GM03348 (cell line): ENCODE measurements around the gene SLC4A4.
"Not testable (repeated sequence)": the region's sequence is repeated elsewhere in the genome, so short reads cannot be mapped to it uniquely, and the experiment has no call there.

ENCODE experiments used
- DNase-seq: peaks from one replicate; pipeline ENCODE4 v3.0.0; 2012; ENCODE audit warnings: low spot score

Gene SLC4A4

DNA sequence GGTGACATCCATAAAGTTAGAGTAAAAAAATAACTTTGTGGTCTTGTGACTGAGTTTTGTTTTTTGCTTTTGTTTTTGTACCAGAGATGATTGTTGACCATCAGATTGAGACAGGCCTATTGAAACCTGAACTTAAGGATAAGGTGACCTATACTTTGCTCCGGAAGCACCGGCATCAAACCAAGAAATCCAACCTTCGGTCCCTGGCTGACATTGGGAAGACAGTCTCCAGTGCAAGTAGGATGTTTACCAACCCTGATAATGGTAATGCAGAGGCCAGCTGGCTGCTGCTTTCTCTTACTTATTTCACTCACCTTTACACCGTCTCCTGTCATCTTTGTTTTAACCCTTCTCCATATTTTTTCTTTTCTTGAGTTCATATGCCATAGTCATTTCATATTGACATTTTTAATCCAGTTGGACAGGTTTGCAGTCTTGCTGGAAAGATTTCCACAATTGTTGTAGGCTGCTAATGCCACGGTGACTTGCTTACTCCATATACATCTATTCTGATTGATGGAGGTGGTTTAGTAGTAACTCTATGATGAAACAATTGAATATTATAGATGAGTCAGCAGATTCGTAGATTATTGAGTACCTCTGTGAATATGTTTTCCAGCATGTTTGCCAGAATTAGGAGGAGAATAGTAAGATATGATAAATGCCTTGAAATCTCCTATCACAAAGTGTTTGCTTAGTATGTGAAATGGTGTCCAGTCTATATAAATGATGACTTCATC, 18.3 kb downstream of the SLC4A4 start:
- no peak for DNase-seq

DNA sequence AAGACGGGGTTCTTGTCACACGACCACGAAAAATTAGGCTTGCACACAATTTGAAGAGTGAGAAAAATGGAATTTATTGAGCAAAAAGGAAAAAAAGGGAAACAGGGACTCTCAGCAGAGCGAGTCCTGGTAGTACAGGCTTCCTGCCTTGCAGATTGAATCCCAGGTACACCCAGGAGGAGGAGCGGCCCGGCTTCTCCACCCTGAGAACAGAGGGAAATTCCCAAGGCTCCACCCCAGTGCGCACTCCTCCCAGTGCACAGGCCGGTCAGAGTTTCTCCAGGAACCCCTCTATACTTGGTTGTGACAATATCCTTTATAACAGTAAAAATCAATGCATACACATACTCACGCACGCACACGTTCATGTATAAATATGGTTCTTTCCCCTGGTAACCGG, 22.0 kb downstream of the SLC4A4 start:
- DNase-seq: no peak

DNA sequence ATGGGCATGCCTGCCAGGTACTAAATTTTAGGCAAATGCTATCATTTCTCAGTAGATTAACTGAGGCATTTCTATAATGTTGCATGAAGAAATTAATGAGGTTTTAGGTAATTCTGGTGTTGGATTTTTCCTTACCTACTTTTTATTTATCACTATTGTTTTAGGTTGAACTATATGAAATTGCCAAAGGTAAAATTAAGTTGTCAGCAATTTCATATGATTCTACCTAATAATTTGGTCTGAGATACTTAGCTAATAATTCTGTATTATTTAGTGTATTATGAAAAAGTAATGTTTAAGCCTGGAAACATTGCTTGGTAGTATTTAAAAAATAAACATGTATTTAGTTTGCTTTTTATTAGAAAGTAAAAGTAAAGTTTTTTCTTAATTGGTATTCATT, 22.7 kb downstream of the SLC4A4 start:
- no peak for DNase-seq

DNA sequence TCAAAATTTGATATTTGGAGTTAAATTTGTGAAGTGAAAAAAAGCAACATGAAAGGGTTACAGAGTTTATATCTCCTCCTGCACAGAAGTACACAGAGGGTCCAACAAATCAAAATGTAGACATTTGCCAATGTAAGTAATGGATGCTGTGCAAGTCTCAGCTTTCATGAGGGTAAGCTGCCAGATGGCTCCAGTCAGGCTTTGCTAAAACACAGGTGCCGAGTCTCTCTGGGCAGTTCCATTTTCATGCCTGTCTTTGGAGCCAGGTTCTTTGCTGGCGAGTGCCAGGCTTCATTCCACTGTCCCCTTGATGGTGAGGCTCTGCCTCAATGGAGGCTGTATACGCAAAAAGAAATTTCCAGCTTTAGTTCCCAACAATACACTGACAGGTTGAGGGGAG, 27.9 kb downstream of the SLC4A4 start:
- no peak for DNase-seq

DNA sequence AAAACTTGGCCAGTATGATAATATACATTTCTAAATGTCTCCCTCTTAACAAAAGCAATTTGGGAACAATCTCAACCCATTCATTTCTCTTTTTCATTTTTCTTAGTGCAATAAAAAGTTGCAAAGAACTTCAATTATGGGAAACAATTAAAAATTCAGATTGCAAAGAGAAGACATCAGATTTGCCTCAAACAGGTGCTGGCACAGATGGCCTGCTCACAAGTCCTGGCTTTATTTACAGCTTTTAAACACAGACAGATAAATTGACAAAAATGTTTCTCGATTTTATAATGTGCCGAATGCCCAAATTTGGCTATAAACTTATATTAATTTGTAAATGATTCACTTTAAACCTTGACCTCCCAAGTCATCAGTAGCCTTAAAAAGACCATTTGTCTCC, 28.7 kb downstream of the SLC4A4 start:
- no peak for DNase-seq

DNA sequence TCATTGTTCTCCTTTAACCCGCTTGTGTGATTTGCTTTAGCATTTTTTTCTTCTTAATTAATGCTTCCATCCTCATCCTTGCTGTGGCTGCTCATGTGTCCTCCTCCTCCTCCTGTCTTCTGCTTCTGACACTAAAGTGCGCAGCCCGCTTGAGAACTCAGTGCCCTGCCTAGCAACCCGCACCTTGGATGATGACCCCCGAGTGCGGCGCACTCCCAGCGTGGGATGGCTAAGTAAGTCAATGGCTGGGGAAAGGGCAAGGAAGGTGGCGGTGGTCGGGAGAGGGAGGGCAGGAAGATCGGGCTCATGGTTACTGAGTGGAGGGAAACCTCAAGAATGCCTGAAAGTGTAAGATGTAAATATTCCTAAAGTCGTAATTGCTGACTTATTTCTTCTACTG, 30.1 kb downstream of the SLC4A4 start:
- no peak for DNase-seq

DNA sequence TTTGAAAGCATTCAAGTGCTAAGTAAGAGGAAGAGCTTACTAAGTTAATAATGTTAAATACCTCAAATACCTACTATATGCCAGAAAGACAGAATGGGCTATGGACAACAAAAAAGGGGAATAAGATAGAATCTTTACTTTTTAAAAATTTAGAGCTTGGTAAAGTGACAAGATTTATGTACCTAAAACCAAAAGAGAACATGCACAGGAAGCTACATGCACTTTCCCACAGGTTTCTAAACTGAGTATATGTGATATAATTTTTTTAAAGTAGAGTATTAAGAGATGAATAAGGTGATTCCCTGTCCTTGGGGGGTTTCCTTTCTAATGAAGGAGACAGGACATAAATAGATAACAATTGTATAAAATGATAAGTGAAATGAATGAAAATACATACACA, 30.7 kb downstream of the SLC4A4 start:
- DNase-seq: no peak

DNA sequence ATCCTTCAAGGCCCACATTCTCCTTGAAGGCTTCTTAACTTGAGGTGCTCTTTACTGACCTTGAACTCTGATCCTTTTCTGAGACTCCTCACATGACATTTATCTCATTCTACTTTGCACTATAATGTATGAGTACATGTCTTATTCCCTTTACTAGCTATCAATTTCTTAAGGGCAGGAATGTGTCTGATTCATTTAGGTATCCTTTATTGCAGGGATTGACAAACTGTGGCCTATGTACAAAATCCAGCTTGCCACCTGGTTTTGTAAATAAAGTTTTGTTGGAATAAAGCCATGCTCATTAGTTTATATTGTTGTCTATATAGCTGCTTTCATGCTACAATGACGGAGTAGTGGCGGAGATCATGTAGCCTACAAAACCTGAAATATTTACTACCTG, 36.7 kb downstream of the SLC4A4 start:
- no peak for DNase-seq

DNA sequence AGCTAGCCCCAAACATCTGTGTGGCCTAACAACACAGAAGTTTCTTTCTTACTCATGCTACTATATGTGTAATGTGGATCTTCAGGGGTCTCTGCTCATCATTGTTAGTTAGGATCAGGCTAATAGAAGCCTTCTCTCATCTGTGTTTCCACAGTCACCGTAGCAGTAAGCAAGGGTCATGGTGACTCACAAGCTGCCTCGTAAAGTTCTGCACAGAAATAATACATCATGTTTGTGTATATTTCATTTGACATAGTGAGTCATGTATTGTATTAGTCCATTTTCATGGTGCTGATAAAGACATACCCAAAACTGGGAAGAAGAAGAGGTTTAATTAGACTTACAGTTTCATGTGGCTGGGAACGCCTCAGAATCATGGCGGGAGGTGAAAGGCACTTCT, 38.7 kb downstream of the SLC4A4 start:
- peak; percentile 55 for DNase-seq

DNA sequence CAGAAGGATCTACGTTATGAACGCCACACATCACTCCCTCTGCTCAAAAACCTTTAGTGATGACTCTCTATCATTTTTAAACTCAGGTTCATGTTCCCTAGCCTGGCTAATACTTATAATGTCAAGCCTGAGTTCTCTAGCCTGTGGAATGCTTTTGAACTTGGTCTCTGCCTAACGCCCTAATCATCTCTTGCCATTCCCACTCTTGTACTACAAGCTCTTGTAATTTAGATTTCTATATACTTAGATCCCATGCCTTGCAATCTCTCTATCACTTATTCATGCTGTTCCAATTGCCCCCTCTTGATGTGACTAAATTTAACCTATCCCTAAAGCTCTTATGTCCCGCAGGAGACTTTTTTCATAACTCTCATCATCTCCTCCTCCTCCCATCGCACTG, 40.3 kb downstream of the SLC4A4 start:
- no peak for DNase-seq

DNA sequence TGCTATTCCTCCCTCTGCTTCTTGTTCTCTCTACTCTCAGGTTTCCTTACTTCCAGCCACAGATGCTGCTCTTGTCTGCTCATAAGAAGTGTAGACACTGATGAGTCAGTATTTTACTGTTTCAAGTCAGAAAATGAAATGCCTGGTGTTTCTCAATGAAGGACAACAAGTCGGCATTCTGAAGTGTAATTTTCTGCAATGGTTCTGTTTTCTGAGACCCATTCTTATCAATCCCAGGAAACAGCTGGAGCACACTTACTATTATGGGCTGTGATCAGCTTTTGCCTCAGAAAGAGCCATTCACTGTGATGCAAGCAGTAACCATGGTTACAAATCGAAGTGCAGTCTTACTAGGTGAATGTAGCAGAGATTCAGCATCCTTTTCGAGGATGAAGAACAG, 42.0 kb downstream of the SLC4A4 start:
- peak; percentile 13 for DNase-seq

DNA sequence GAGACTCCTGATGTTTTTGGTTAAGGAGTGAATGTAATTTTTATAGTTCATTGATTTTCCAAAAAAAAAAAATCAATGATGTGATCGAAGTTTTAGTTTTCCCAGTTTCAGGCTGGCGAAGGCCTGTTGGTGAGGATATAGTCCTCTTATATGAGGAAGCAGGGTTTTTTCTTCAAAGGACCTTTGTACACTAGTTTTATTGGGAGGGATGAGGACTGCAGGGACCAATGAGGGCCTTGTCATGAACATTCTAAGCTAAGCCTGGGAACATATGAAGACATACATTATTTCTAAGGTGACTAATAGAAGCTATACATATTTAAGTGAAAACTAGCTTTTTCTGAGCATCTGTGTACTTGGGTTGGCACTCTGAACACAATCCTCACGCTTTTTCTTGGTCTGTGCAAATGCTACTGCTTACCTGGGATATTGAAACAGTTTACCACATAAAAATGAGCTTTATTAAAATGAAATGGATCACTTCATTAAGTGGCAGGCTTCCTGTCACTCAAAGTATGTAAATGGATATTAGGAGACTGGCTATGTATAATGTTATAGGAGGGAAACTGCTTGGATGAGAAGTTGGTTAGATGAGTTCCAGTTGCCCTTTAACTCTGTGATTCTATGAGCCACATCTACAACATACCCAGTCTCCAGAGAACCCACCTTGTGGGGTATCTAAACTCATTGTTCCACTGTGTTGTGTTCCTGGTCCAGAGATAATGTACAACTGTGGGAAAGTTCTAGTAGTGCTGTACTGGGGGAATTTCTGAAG, 43.5 kb downstream of the SLC4A4 start:
- DNase-seq: no peak

DNA sequence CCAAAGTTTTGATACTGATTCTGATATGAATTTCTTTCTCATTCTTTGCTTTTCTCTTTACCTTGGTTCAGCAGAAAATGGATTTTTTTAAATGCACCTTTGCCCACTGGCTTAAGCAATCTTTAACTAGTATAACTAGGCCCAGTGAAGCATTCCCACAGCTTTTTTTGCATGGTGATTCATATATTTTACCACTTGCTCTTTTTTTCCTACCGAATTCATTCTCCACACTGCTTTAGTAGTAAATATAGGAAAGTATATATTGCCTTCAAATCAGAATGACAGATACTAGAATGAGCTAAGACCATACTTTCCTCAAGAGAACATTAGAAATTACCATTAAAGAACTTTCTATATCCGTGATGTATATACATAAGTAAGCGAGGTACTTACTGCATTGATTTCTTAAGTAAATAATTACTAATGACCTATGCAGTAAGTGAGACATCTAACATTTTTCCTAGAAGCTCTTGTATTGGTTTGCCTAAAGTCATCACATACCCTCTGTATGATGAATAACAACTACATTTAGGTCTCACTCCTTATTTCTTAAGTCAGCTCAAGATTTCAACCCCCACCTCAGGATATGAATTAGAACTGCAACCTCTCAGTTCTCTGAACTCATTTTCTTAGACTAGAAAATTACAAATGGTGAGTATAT, 44.2 kb downstream of the SLC4A4 start:
- no peak for DNase-seq

DNA sequence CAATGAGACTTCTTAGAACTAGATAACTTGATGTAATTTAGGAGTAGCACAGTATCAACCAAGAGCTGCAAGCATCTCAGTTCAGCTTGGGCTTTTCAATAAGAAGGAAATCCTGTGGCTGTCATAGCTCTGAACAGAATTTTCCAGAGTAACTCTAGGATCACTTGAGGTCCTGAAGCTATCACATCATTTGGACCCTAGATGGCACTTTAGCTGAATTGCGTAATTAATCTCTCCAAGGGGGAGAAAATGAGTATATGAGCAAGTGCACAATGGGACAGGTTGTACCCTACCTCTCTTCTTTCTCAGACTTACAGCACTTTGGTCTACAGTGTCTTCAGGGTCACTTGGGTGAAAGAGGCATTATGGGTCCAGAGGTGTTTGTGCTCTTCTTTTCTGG, 45.2 kb downstream of the SLC4A4 start:
- no peak for DNase-seq

DNA sequence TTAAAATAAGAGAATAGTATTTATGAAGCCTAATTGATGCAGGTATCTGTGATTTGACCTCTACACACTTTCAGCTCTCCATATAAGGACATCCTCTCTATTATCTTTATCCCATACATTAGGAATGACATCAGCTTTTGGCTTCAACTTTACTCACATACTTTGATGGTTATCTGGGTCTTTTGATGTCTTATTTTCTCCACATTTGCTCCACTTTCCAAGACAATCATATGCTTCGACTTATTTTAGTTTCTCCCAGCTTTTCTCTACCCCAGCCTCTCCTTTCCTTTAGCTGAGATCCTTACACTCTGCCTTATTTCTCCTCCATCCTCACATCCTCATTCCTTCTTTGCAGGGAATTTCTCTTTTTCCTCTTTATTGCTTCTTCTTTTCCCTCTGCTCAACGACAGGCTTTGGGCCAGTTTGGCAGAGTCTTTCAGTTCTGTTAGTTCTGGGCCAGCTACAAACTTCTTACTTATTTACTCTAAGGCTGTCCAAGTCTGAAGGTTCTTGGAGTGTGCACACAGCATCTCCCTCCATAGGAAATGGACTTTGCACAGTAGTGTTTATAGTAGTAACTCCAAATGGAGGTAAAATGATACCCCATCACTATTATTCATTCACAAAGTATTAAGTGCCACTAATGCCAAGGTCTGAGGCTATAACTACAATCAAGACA, 50.5 kb downstream of the SLC4A4 start:
- no peak for DNase-seq

DNA sequence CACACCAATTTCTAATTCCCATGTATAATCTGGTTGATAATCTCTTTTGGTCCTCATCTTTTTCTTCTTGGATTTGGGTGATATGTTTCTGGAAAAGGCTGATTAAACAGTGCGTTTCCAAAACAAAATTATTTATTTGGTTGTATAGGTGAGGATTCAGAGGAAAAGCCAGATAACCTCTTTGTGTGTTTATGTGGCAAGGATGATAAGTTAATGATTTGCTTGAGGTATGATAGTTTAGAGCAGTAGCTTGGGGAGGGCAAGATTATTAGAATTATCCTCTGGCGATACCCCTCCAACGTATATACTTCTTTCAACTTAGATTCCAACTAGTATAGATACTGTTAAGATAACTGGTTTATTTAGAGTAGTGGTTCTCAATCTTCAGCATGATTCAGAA, 53.3 kb downstream of the SLC4A4 start:
- no peak for DNase-seq

DNA sequence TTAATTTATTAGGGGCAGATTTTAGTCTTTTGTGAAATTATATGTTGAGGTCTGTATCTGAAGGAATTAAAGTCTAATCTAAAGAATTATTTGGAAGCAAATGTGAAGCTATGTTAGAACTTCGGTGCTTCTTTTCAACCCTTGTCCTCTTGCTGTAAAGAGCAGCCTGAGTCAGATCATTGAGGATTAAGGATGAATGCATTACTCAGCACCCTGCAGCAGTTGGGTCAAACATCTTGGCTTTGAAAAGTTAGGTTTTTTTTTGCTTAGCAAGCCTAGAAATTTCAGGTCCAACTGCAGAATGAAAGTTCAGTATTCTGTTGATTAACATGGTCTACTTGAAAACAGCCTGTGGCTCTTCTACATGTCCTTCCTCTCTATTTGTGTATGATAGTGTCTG, 57.6 kb downstream of the SLC4A4 start:
- DNase-seq: peak; percentile 57

DNA sequence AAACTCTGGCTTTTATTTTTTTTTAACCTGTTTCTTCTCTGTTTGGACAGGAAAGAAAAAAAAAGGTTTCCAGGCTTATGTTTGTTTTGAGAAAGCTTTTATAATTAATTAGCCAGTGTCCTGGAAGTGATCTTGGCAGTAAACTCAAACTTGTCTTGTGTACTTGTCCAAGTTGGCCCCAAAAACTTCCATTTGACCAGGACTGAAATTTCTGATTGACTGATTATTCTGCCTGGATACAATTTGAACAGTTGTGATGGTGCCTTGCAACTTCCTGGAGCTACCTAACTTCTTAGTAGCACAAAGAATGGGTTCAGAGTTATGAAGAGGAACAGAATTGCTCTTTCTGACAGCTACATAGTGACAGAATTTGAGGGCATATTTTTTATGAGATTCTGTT, 62.0 kb downstream of the SLC4A4 start:
- DNase-seq: no peak

DNA sequence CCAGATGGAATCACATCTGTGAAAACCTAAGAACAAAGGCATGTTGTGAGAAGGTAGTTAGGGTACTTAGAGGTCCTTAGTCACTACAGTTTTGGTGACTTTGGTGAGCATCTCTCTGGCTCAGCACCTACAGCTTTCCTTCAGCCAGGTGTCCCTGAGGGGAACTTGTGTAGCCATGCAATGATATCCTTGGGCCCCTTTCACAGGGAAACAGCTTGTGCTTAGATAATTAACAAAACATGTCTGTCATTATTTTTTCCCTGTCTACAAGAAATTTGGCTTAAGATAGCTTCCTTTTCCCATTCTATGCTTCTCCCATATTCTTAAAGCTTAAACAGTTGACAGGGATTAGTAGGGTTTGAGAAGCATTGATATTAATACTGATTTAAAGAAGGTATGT, 63.8 kb downstream of the SLC4A4 start:
- no peak for DNase-seq

DNA sequence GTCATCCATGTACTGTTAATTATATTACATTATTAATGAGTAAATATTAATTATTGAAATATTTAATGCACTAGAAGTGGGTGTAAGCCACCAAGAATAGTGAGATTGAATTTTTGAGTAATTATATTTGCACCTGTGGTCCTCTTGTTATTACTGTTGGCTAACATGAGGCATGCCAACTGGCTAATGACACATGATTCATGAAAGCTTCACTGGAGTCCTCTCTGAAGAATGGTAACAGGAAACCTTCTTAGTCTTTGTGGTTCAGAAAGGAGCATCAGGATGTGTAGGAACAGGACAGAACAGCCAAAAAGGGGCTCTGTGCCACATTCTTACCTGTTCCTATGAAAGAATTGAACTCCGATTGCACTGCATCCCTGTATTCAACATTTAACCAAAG, 65.2 kb downstream of the SLC4A4 start:
- no peak for DNase-seq

DNA sequence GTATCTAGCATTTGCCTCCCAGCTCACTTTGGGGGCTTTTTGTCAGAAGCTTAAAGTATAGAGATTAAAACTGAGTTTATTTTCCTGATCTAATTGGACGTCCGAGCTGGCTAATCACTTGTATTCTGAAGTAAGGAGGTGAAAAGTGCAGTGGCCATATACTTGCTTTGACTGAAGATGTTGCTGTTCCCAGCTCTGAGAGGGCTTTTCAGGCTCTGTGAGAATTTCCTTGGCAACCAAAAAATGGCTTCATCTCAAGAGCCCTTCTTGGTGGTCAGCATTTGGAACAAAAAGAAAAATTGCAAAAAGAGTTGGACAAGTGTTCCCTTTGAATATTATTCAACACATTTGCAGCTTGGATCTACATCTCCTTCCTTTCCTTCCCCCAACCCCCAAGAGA, 67.0 kb downstream of the SLC4A4 start:
- no peak for DNase-seq

DNA sequence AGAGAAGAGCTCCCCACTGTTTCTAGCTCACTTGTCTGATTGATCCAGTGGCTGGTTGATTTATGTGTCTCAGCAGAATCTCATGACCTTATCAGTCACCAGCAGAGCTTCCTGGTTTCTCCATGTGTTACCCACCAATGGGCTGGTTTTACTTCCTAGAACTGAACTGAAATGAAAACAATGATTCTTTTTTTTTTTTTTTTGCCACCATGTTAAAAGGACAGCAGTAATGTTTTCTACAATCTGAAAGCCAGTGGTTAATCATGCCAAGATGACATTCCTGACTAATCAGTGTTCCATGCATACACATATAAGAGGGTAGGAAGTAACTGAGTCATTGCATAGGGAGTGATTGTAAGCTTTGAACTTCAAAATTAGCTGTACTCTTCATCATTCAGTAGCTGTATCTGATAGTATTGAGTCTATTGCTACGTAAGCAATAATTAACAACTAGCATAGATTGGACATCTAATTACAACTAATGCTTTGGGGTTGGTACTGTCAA, 67.7 kb downstream of the SLC4A4 start:
- DNase-seq: peak; percentile 18

DNA sequence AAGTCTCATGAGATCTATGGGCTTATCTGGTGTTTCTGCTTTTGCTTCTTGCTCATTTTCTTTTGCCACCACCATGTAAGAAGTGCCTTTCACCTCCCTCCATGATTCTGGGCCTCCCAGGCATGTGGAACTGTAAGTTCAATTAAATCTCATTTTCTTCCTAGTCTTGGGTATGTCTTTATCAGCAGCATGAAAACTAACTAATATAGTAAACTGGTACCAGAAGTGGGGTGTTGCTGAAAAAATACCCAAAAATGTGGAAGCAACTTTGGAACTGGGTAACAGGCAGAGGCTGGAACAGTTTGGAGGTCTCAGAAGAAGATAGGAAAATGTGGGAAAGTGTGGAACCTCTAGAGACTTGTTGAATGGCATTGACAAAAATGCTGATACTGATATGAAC, 70.1 kb downstream of the SLC4A4 start:
- DNase-seq: not testable (repeated sequence)
